CD4-positive, alpha-beta memory T cell (primary cell): ENCODE data around the gene EGFL7. TPM values are rescaled to one million over a fixed set of nuclear protein-coding genes. Genes with fewer than 3 reads are reported as not detected.
"Not testable (repeated sequence)": the region's sequence is repeated elsewhere in the genome, so short reads cannot be mapped to it uniquely, and the experiment has no call there.

Source experiments
- CTCF ChIA-PET: fragments of 350-600 bp; sonication (Branson Sonifier 250); formaldehyde crosslinking; loops from one replicate; lab custom pipeline; 2021; ENCODE audit warnings: inconsistent platforms; ENCODE audit not compliant: partially characterized antibody; lab: Charles Lee
- POLR2A ChIA-PET: fragments of 350-600 bp; sonication (Branson Sonifier 250); formaldehyde crosslinking; loops from one replicate; lab custom pipeline; 2021; ENCODE audit not compliant: partially characterized antibody; lab: Charles Lee
- DNase-seq, 5 donors: peaks; one replicate each; pipeline versions ENCODE4 v3.0.0 to v3.0.0-alpha.2; 2020 to 2022; ENCODE audit warnings: mixed read lengths in 1 of 5
- H3K27ac ChIP-seq: one replicate; pipeline ENCODE4 v1.7.0; 2013; ENCODE audit warnings: low read depth, low read length
- H3K27me3 ChIP-seq: 2 replicates; pipeline ENCODE4 v1.7.0; 2013; ENCODE audit warnings: mild to moderate bottlenecking, low read length, moderate library complexity; ENCODE audit not compliant: insufficient read depth
- H3K36me3 ChIP-seq: 2 replicates; pipeline ENCODE4 v1.7.0; 2013; ENCODE audit warnings: mild to moderate bottlenecking, low read length, moderate library complexity; ENCODE audit not compliant: insufficient read depth
- H3K4me1 ChIP-seq: 2 replicates; pipeline ENCODE4 v1.7.0; 2013; ENCODE audit warnings: mild to moderate bottlenecking, low read length, moderate library complexity; ENCODE audit not compliant: insufficient read depth
- H3K4me3 ChIP-seq, 2 donors: one replicate each; pipeline ENCODE4 v1.7.0; 2013; ENCODE audit warnings: low read length in 2 of 2, mild to moderate bottlenecking in 1 of 2
- H3K9me3 ChIP-seq, 2 donors: one replicate each; pipeline ENCODE4 v1.7.0; 2013; ENCODE audit warnings: low read length in 2 of 2, control low read depth in 1 of 2; ENCODE audit not compliant: control insufficient read depth in 1 of 2
- H3K27ac Mint-ChIP-seq, 7 donors: one replicate each; pipeline ENCODE4 v1.8.0; 2020 to 2021; ENCODE audit warnings: mixed read lengths in 7 of 7, mild to moderate bottlenecking in 6 of 7, inconsistent platforms in 3 of 7, moderate library complexity in 3 of 7
- H3K27me3 Mint-ChIP-seq, 2 donors: one replicate each; pipeline ENCODE4 v1.8.0; 2020 to 2021; ENCODE audit warnings: mixed read lengths in 2 of 2
- H3K36me3 Mint-ChIP-seq, 2 donors: one replicate each; pipeline ENCODE4 v1.8.0; 2020 to 2021; ENCODE audit warnings: mixed read lengths in 2 of 2, inconsistent platforms in 1 of 2, mild to moderate bottlenecking in 1 of 2
- H3K4me1 Mint-ChIP-seq, 4 donors: one replicate each; pipeline ENCODE4 v1.8.0; 2020 to 2021; ENCODE audit warnings: mixed read lengths in 4 of 4, mild to moderate bottlenecking in 1 of 4
- H3K4me3 Mint-ChIP-seq, 8 donors: one replicate each; pipeline ENCODE4 v1.8.0; 2020 to 2021; ENCODE audit warnings: mixed read lengths in 8 of 8, mild to moderate bottlenecking in 7 of 8, moderate library complexity in 6 of 8, inconsistent platforms in 3 of 8
- H3K9me3 Mint-ChIP-seq, 8 donors: one replicate each; pipeline ENCODE4 v1.8.0; 2020 to 2021; ENCODE audit warnings: mixed read lengths in 8 of 8, mild to moderate bottlenecking in 5 of 8, inconsistent platforms in 3 of 8, moderate library complexity in 1 of 8
- intact Hi-C: fragments of 100-400 bp; cut with micrococcal nuclease; formaldehyde crosslinking; loops from one replicate; pipeline ENCODE4 v1.15.1; 2023
- polyA plus RNA-seq, 2 donors: library from polyadenylated mRNA; unstranded; fragments of 300-500 nt; fragmentation: Illumina TruSeq; gene quantifications; one replicate each; pipeline ENCODE4 v1.2.3, GENCODE V29; 2021
- total RNA-seq, 2 experiments: library from RNA; stranded (reverse); gene quantifications; one replicate each; pipeline ENCODE4 v1.2.3, GENCODE V29; 2021

The EGFL7 gene
- total and polyA plus RNA-seq, 4 experiments from 2014 or later = 0.64 TPM; not detected in 3

DNA sequence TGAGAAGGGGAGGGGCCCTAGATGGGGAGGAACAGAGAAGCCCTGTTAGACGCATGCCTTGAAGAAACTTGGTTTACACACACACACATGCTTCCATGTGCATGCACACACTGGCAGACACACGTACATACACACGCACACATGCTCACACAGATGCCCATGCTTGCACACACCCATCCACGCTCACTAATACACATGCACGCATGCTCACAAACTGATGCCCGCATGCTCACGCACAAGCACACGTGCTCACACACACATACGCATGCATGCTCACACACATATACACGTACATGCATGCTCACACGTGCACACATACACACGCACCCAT is 32.1 kb upstream of the EGFL7 start:
- ChIA-PET POLR2A (no interaction called here), CTCF (interaction anchor here (8.0 kb wide), 1 partner anchor 143 kb away, joined by 120 read pairs; no protein-coding TSS in a partner anchor)
- Histone ChIP-seq H3K27ac (no peak overlapping the region), H3K9me3 (no peaks in the 10 kb centered on the region), H3K36me3 (no peaks in the 10 kb centered on the region), H3K4me1 (peaks cover 6% of the 10 kb centered on the region), H3K27me3 (no peaks in the 10 kb centered on the region), H3K4me3 (no peak overlapping the region)
- Mint-ChIP-seq H3K9me3 (no peaks in the 10 kb centered on the region), H3K4me3 (no peak overlapping the region), H3K4me1 (peaks cover 0 to 3% (median 1%) of the 10 kb centered on the region in 4 donors), H3K36me3 (no peaks in the 10 kb centered on the region), H3K27ac (peak overlapping the region in 1 of 7 donors; percentile 73), H3K27me3 (peaks cover 1 to 3% of the 10 kb centered on the region in 2 donors)
- DNase-seq = no peak
- intact Hi-C loops = loop anchor here (2.0 kb wide), 1 partner anchor 84 kb away; the partner anchor contains the start of gene NOTCH1

GRCh38 chr9:136631038-136632000 is 31.4 kb upstream of the EGFL7 start:
- Mint-ChIP-seq H3K27me3 (peaks cover 0 to 3% of the 10 kb centered on the region in 2 donors), H3K36me3 (no peaks in the 10 kb centered on the region), H3K27ac (no peak overlapping the region), H3K4me3 (no peak overlapping the region), H3K4me1 (peaks cover 0 to 3% (median 1%) of the 10 kb centered on the region in 4 donors), H3K9me3 (no peaks in the 10 kb centered on the region)
- intact Hi-C loops = loop anchor here (2.0 kb wide), 1 partner anchor 85 kb away; the partner anchor contains the start of gene NOTCH1
- CTCF ChIA-PET = interaction anchor here (0.9 to 1.4 kb wide), 7 partner anchors 12 to 175 kb away, joined by 3 to 84 read pairs (median 4); no protein-coding TSS in a partner anchor
- peak; percentile 79 to 84 (median 81) for DNase-seq
- Histone ChIP-seq H3K4me3 (no peak overlapping the region), H3K27me3 (no peaks in the 10 kb centered on the region), H3K27ac (no peak overlapping the region), H3K4me1 (peaks cover 6% of the 10 kb centered on the region), H3K9me3 (no peaks in the 10 kb centered on the region), H3K36me3 (no peaks in the 10 kb centered on the region)
- POLR2A ChIA-PET = interaction anchor here (0.8 to 1.3 kb wide), 5 partner anchors 92 to 147 kb away, joined by 4 to 14 read pairs (median 4); no protein-coding TSS in a partner anchor

DNA sequence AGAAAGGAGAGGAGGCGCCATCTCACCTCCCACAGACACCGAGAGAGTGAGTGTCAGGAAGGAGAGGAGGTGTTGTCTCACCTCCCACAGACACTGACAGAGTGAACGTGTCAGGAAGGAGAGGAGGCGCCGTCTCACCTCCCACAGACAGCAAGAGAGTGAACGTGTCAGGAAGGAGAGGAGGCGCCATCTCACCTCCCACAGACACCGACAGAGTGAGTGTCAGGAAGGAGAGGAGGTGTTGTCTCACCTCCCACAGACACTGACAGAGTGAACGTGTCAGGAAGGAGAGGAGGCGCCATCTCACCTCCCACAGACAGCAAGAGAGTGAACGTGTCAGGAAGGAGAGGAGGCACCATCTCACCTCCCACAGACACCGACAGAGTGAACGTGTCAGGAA is 30.6 kb upstream of the EGFL7 start:
- H3K36me3 ChIP-seq, H3K4me3 Mint-ChIP-seq, H3K4me3 ChIP-seq, H3K9me3 Mint-ChIP-seq, H3K27me3 Mint-ChIP-seq, intact Hi-C loops, H3K27me3 ChIP-seq, H3K4me1 ChIP-seq, H3K27ac ChIP-seq, H3K4me1 Mint-ChIP-seq, H3K36me3 Mint-ChIP-seq, H3K9me3 ChIP-seq, H3K27ac Mint-ChIP-seq: not testable (repeated sequence)
- ChIA-PET CTCF (interaction anchor here (0.9 to 1.4 kb wide), 7 partner anchors 11 to 176 kb away, joined by 3 to 84 read pairs (median 4); no protein-coding TSS in a partner anchor), POLR2A (interaction anchor here (0.8 to 1.3 kb wide), 5 partner anchors 92 to 147 kb away, joined by 4 to 14 read pairs (median 4); no protein-coding TSS in a partner anchor)
- peak in 3 of 5 donors; percentile 14 to 59 (median 31) for DNase-seq

DNA sequence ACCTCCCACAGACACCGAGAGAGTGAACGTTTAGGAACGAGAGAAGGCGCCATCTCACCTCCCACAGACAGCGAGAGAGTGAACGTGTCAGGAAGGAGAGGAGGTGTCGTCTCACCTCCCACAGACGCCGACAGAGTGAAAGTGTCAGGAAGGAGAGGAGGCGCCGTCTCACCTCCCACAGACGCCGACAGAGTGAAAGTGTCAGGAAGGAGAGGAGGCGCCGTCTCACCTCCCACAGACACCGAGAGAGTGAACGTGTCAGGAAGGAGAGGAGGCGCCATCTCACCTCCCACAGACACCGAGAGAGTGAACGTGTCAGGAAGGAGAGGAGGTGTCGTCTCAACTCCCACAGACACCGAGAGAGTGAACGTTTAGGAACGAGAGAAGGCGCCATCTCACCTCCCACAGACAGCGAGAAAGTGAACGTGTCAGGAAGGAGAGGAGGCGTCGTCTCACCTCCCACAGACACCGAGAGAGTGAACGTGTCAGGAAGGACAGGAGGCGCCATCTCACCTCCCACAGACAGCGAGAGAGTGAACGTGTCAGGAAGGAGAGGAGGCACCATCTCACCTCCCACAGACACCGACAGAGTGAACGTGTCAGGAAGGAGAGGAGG is 30.1 kb upstream of the EGFL7 start:
- H3K27me3 Mint-ChIP-seq, H3K4me3 ChIP-seq, H3K27me3 ChIP-seq, H3K9me3 ChIP-seq, H3K27ac ChIP-seq, H3K27ac Mint-ChIP-seq, H3K36me3 Mint-ChIP-seq, H3K9me3 Mint-ChIP-seq, H3K4me1 ChIP-seq, H3K36me3 ChIP-seq, H3K4me3 Mint-ChIP-seq, intact Hi-C loops, H3K4me1 Mint-ChIP-seq: not testable (repeated sequence)
- POLR2A ChIA-PET = interaction anchor here (0.8 kb wide), 1 partner anchor 148 kb away, joined by 3 read pairs; no protein-coding TSS in a partner anchor
- DNase-seq = peak in 2 of 5 donors; percentile 10 to 17
- CTCF ChIA-PET = interaction anchor here (1.0 to 3.0 kb wide), 6 partner anchors 39 to 147 kb away, joined by 3 to 84 read pairs (median 12); no protein-coding TSS in a partner anchor

GRCh38 chr9:136634904-136635303 is 27.8 kb upstream of the EGFL7 start:
- CTCF ChIA-PET = interaction anchor here (2.1 to 3.0 kb wide), 2 partner anchors 147 to 149 kb away, joined by 16 read pairs; no protein-coding TSS in a partner anchor
- peaks cover 6% of the 10 kb centered on the region for H3K4me1 ChIP-seq
- no peak for DNase-seq
- H3K36me3 Mint-ChIP-seq = no peaks in the 10 kb centered on the region
- H3K9me3 ChIP-seq = no peaks in the 10 kb centered on the region
- H3K27me3 Mint-ChIP-seq = no peaks in the 10 kb centered on the region
- no peak overlapping the region for H3K4me3 Mint-ChIP-seq
- no peaks in the 10 kb centered on the region for H3K27me3 ChIP-seq
- no peaks in the 10 kb centered on the region for H3K9me3 Mint-ChIP-seq
- H3K27ac Mint-ChIP-seq = no peak overlapping the region
- H3K36me3 ChIP-seq = no peaks in the 10 kb centered on the region
- intact Hi-C loops = no loop called here
- H3K27ac ChIP-seq = no peak overlapping the region
- peaks cover 0 to 3% (median 1%) of the 10 kb centered on the region in 4 donors for H3K4me1 Mint-ChIP-seq
- POLR2A ChIA-PET = no interaction called here
- no peak overlapping the region for H3K4me3 ChIP-seq

GRCh38 chr9:136640171-136641111 is 22.3 kb upstream of the EGFL7 start:
- Histone ChIP-seq H3K27me3 (peaks cover 13% of the 10 kb centered on the region), H3K9me3 (no peaks in the 10 kb centered on the region), H3K4me3 (no peak overlapping the region), H3K4me1 (peaks cover 10% of the 10 kb centered on the region), H3K36me3 (no peaks in the 10 kb centered on the region), H3K27ac (no peak overlapping the region)
- no peak for DNase-seq
- intact Hi-C loops = no loop called here
- ChIA-PET POLR2A (no interaction called here), CTCF (interaction anchor here (0.7 kb wide), 1 partner anchor 152 kb away, joined by 3 read pairs; no protein-coding TSS in a partner anchor)
- Mint-ChIP-seq H3K27me3 (peaks cover 9 to 11% of the 10 kb centered on the region in 2 donors), H3K4me3 (no peak overlapping the region), H3K9me3 (no peaks in the 10 kb centered on the region), H3K36me3 (no peaks in the 10 kb centered on the region), H3K27ac (no peak overlapping the region), H3K4me1 (peaks cover 0 to 8% (median 0%) of the 10 kb centered on the region in 4 donors)
